ENCODE data around the gene BRINP2. TPM values are rescaled to one million over a fixed set of nuclear protein-coding genes. Genes with fewer than 3 reads are reported as not detected.
"Not testable (repeated sequence)": the region's sequence is repeated elsewhere in the genome, so short reads cannot be mapped to it uniquely, and the experiment has no call there.

BRINP2 gene
- total RNA-seq, 1 experiment from 2014 or later = not detected

DNA sequence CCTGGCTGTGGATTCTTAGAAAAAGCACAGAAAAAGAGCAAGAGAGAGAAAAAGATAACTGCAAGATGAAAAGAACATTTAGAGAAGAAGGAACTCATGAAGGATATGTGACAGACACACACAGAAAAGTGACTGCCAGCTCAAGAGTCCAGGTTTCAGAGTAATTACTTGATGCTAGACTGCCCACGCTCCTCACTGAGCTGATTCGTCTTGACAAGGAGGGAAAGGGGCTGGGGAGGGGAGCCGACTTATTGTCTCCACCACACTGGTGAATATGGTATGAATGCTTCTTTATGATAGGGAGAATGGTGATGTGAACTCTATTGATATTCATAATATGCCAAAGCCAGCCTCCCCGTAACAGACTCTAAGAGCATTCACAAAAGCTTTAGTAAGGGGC is 140.4 kb downstream of the BRINP2 start:
- DNase-seq = no peak
- Mint-ChIP-seq H3K4me1 (ENCODE audit: low read depth, unreplicated experiment) (peaks cover 32% of the 10 kb centered on the region), H3K4me3 (ENCODE audit: low read depth, unreplicated experiment) (no peak overlapping the region), H3K27ac (ENCODE audit: unreplicated experiment) (no peak overlapping the region), H3K36me3 (ENCODE audit: insufficient read depth, unreplicated experiment) (no peaks in the 10 kb centered on the region), H3K27me3 (ENCODE audit: unreplicated experiment) (peaks cover 7% of the 10 kb centered on the region), H3K9me3 (ENCODE audit: low read depth, unreplicated experiment) (no peaks in the 10 kb centered on the region)
- no TSS peak for BruUV-seq (replicated peaks)
- intact Hi-C loops (cut with micrococcal nuclease; ENCODE audit: unreplicated experiment) = no loop called here
- TF ChIP-seq, protein P1, sequence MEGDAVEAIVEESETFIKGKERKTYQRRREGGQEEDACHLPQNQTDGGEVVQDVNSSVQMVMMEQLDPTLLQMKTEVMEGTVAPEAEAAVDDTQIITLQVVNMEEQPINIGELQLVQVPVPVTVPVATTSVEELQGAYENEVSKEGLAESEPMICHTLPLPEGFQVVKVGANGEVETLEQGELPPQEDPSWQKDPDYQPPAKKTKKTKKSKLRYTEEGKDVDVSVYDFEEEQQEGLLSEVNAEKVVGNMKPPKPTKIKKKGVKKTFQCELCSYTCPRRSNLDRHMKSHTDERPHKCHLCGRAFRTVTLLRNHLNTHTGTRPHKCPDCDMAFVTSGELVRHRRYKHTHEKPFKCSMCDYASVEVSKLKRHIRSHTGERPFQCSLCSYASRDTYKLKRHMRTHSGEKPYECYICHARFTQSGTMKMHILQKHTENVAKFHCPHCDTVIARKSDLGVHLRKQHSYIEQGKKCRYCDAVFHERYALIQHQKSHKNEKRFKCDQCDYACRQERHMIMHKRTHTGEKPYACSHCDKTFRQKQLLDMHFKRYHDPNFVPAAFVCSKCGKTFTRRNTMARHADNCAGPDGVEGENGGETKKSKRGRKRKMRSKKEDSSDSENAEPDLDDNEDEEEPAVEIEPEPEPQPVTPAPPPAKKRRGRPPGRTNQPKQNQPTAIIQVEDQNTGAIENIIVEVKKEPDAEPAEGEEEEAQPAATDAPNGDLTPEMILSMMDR (IDR thresholded peaks at IDR 0.05; ENCODE audit: unreplicated experiment) = no peak
- CTCF ChIA-PET = no interaction called here

DNA sequence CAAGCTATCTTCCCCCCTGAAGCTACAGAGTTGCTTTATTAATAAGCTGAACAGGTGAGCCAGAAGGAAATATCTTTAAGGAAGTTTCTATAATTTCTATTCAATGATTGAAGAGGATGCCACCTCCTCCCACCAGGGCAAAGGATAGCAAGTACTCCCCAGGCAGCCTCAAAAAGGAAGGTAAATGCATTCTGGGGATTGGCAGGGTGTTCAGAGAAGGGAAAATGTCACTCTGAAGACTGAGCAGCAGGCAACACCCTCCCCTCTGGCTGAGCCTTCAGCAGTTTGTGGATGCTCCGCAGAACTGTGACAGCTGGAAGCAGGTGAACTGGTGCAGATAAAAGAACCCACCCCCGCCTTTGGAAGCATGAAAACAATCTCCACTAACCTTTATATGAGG is 140.8 kb downstream of the BRINP2 start:
- intact Hi-C loops (cut with micrococcal nuclease; ENCODE audit: unreplicated experiment) = no loop called here
- H3K27me3 Mint-ChIP-seq (ENCODE audit: unreplicated experiment) = peaks cover 2% of the 10 kb centered on the region
- H3K4me1 Mint-ChIP-seq (ENCODE audit: low read depth, unreplicated experiment) = peaks cover 32% of the 10 kb centered on the region
- H3K4me3 Mint-ChIP-seq (ENCODE audit: low read depth, unreplicated experiment) = no peak overlapping the region
- H3K36me3 Mint-ChIP-seq (ENCODE audit: insufficient read depth, unreplicated experiment) = no peaks in the 10 kb centered on the region
- no peak overlapping the region for H3K27ac Mint-ChIP-seq (ENCODE audit: unreplicated experiment)
- no peaks in the 10 kb centered on the region for H3K9me3 Mint-ChIP-seq (ENCODE audit: low read depth, unreplicated experiment)
- TF ChIP-seq, protein P1 (IDR thresholded peaks at IDR 0.05; ENCODE audit: unreplicated experiment) = no peak
- no TSS peak for BruUV-seq (replicated peaks)
- DNase-seq = no peak
- CTCF ChIA-PET = no interaction called here

DNA sequence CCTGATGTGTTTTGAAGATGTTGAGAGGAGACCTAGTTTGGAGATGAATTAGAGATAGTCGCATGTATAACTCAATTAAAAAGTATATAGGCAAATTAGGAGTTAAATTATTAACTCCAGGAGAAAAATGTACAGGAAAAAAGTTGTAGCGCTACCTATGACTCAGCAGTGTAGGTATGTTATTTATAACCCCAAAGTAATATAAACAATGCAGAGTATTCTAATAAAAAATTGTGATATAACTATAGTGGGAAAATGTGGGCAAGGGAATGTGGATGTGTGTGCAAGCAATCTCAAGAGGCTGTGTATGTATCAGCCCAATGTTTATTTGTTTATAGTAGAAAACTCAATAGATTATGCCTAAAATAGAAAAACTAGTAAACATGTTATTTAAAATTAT is 144.5 kb downstream of the BRINP2 start:
- CTCF ChIA-PET = interaction anchor here (0.7 to 1.4 kb wide), 2 partner anchors 13 to 180 kb away, joined by 3 read pairs; no protein-coding TSS in a partner anchor
- H3K27me3 Mint-ChIP-seq (ENCODE audit: unreplicated experiment) = no peaks in the 10 kb centered on the region
- no TSS peak for BruUV-seq (replicated peaks)
- H3K4me1 Mint-ChIP-seq (ENCODE audit: low read depth, unreplicated experiment) = peaks cover 25% of the 10 kb centered on the region
- H3K4me3 Mint-ChIP-seq (ENCODE audit: low read depth, unreplicated experiment) = peak overlapping the region; percentile 27
- no peak for DNase-seq
- TF ChIP-seq, protein P1 (IDR thresholded peaks at IDR 0.05; ENCODE audit: unreplicated experiment) = no peak
- H3K36me3 Mint-ChIP-seq (ENCODE audit: insufficient read depth, unreplicated experiment) = no peaks in the 10 kb centered on the region
- intact Hi-C loops (cut with micrococcal nuclease; ENCODE audit: unreplicated experiment) = loop anchor here (5.0 kb wide), 1 partner anchor 37 kb away; no protein-coding TSS in a partner anchor
- H3K9me3 Mint-ChIP-seq (ENCODE audit: low read depth, unreplicated experiment) = no peaks in the 10 kb centered on the region
- peak overlapping the region; percentile 29 for H3K27ac Mint-ChIP-seq (ENCODE audit: unreplicated experiment)

DNA sequence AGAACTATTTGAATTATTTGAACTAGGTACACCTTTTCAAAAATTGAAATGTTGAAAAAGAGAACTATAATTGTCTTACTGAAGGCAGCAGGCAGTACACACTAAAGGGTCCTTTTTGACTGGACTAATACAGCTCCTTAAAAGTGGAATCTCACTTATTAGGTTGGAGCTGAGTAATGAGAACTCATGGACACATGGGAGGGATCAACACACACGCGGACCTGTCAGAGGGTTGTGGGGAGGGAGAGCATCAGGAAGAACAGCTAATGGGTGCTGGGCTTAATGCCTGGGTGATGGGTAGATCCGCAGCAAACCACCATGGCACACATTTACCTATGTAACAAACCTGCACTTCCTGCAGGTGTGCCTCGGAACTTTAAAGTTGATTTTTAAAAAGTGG is 145.0 kb downstream of the BRINP2 start:
- no peaks in the 10 kb centered on the region for H3K9me3 Mint-ChIP-seq (ENCODE audit: low read depth, unreplicated experiment)
- H3K27me3 Mint-ChIP-seq (ENCODE audit: unreplicated experiment) = no peaks in the 10 kb centered on the region
- no peaks in the 10 kb centered on the region for H3K36me3 Mint-ChIP-seq (ENCODE audit: insufficient read depth, unreplicated experiment)
- CTCF ChIA-PET = no interaction called here
- no peak for DNase-seq
- BruUV-seq (replicated peaks) = no TSS peak
- peaks cover 25% of the 10 kb centered on the region for H3K4me1 Mint-ChIP-seq (ENCODE audit: low read depth, unreplicated experiment)
- no peak overlapping the region for H3K27ac Mint-ChIP-seq (ENCODE audit: unreplicated experiment)
- no peak overlapping the region for H3K4me3 Mint-ChIP-seq (ENCODE audit: low read depth, unreplicated experiment)
- TF ChIP-seq, protein P1 (IDR thresholded peaks at IDR 0.05; ENCODE audit: unreplicated experiment) = no peak
- intact Hi-C loops (cut with micrococcal nuclease; ENCODE audit: unreplicated experiment) = loop anchor here (5.0 kb wide), 1 partner anchor 37 kb away; no protein-coding TSS in a partner anchor

DNA sequence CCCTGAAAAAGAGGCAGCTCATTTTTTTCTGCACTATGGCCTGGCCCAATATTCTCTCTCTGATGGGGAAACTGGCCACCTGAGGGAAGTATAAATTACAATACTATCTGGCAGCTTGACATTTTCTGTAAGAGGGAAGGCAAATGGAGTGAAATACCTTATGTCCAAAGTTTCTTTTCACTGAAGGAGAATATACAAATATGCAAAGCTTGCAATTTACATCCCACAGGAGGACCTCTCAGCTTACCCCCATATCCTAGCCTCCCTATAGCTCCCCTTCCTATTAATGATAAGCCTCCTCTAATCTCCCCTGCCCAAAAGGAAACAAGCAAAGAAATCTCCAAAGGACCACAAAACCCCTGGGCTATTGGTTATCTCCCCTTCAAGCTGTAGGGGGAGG is 150.7 kb downstream of the BRINP2 start:
- H3K27ac Mint-ChIP-seq (ENCODE audit: unreplicated experiment); H3K4me1 Mint-ChIP-seq (ENCODE audit: low read depth, unreplicated experiment); H3K4me3 Mint-ChIP-seq (ENCODE audit: low read depth, unreplicated experiment); H3K9me3 Mint-ChIP-seq (ENCODE audit: low read depth, unreplicated experiment); CTCF ChIA-PET; DNase-seq; H3K36me3 Mint-ChIP-seq (ENCODE audit: insufficient read depth, unreplicated experiment); H3K27me3 Mint-ChIP-seq (ENCODE audit: unreplicated experiment); intact Hi-C loops (cut with micrococcal nuclease; ENCODE audit: unreplicated experiment); BruUV-seq (replicated peaks): not testable (repeated sequence)

Data from Calu3 (cell line).